CD4-positive, CD25-positive, alpha-beta regulatory T cell (primary cell): ENCODE data around the gene NHLRC3. TPM values are rescaled to one million over a fixed set of nuclear protein-coding genes. Genes with fewer than 3 reads are reported as not detected.

Experiments used
- ATAC-seq, 2 donors: fragments of 150-1000 bp; cut with Tn5 transposase; one replicate each; pipeline ENCODE4 v1.10.0; 2021; ENCODE audit warnings: low read depth in 2 of 2, moderate number of reproducible peaks in 2 of 2, moderate library complexity in 1 of 2
- DNase-seq, 3 donors: peaks; one replicate each; pipeline versions ENCODE4 v3.0.0 to v3.0.0-alpha.2; 2012 to 2022; ENCODE audit warnings: mixed read lengths in 1 of 3
- H3K27ac ChIP-seq: one replicate; pipeline ENCODE4 v1.7.0; 2013; ENCODE audit warnings: mild to moderate bottlenecking, low read length; ENCODE audit not compliant: insufficient read depth, poor library complexity, severe bottlenecking
- H3K27me3 ChIP-seq: one replicate; pipeline ENCODE4 v1.7.0; 2013; ENCODE audit warnings: low read length; ENCODE audit not compliant: control insufficient read depth, insufficient read depth
- H3K36me3 ChIP-seq: one replicate; pipeline ENCODE4 v1.7.0; 2013; ENCODE audit warnings: mild to moderate bottlenecking, low read length, moderate library complexity; ENCODE audit not compliant: control insufficient read depth, insufficient read depth
- H3K4me1 ChIP-seq: 2 replicates; pipeline ENCODE4 v1.7.0; 2013; ENCODE audit warnings: mild to moderate bottlenecking, low read length; ENCODE audit not compliant: insufficient read depth, control insufficient read depth, poor library complexity, severe bottlenecking
- H3K4me3 ChIP-seq: one replicate; pipeline ENCODE4 v1.7.0; 2013; ENCODE audit warnings: low read depth, mild to moderate bottlenecking, low read length, moderate library complexity
- H3K9me3 ChIP-seq, 2 experiments: 1 replicate in 1 of 2; 2 replicates in 1 of 2; pipeline ENCODE4 v1.7.0; 2013; ENCODE audit warnings: low read length in 2 of 2, mild to moderate bottlenecking in 1 of 2, moderate library complexity in 1 of 2; ENCODE audit not compliant: control insufficient read depth in 2 of 2
- H3K27ac Mint-ChIP-seq, 3 donors: one replicate each; pipeline ENCODE4 v1.8.0; 2020 to 2022; ENCODE audit warnings: mild to moderate bottlenecking in 3 of 3, mixed read lengths in 3 of 3, moderate library complexity in 2 of 3
- H3K27me3 Mint-ChIP-seq: one replicate; pipeline ENCODE4 v1.8.0; 2022; ENCODE audit warnings: mild to moderate bottlenecking, mixed read lengths
- H3K36me3 Mint-ChIP-seq: one replicate; pipeline ENCODE4 v1.8.0; 2020; ENCODE audit warnings: mixed read lengths
- H3K4me1 Mint-ChIP-seq, 4 donors: one replicate each; pipeline ENCODE4 v1.8.0; 2020 to 2022; ENCODE audit warnings: mixed read lengths in 4 of 4, mild to moderate bottlenecking in 1 of 4
- H3K4me3 Mint-ChIP-seq, 4 donors: one replicate each; pipeline ENCODE4 v1.8.0; 2020 to 2022; ENCODE audit warnings: mild to moderate bottlenecking in 4 of 4, mixed read lengths in 4 of 4, moderate library complexity in 3 of 4
- H3K9me3 Mint-ChIP-seq, 7 donors: one replicate each; pipeline ENCODE4 v1.8.0; 2020 to 2022; ENCODE audit warnings: mixed read lengths in 7 of 7, mild to moderate bottlenecking in 3 of 7, moderate library complexity in 2 of 7
- polyA plus RNA-seq, 4 donors: library from polyadenylated mRNA; unstranded; fragments of 300-500 nt; fragmentation: Illumina TruSeq; gene quantifications; one replicate each; pipeline ENCODE4 v1.2.3, GENCODE V29; 2021
- total RNA-seq: library from RNA; stranded (reverse); gene quantifications from one replicate; pipeline ENCODE4 v1.2.3, GENCODE V29; 2022

The NHLRC3 gene
- total and polyA plus RNA-seq, 5 donors from 2014 or later: 5.2 to 13.7 (median 6.8) TPM

DNA sequence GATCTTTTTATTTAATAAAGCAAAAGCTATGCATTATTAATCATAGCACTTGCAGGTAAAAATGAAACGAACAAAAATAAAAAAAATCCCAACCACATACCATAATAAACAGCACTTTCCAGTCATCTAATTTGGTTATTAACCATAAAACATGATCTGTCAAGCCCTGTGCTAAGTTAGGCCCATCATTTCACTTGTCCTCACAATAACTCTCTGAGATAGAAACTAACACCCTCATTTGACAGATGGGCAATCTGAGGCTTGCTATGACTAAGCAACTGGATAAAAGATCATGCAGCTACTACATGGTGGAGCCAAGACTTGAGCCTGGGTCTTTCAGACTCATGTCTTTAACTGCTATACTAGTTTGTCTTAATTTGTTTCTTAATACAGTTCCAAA is 22.2 kb upstream of the NHLRC3 start:
- no peaks in the 10 kb centered on the region for H3K27me3 Mint-ChIP-seq
- H3K4me3 ChIP-seq: no peak overlapping the region
- no peaks in the 10 kb centered on the region for H3K9me3 ChIP-seq
- H3K4me1 ChIP-seq: no peaks in the 10 kb centered on the region
- no peak for ATAC-seq
- no peaks in the 10 kb centered on the region for H3K9me3 Mint-ChIP-seq
- no peak overlapping the region for H3K4me3 Mint-ChIP-seq
- H3K4me1 Mint-ChIP-seq: peaks cover 2 to 6% (median 4%) of the 10 kb centered on the region in 4 donors
- peaks cover 57% of the 10 kb centered on the region for H3K36me3 ChIP-seq
- H3K27ac ChIP-seq: no peak overlapping the region
- H3K36me3 Mint-ChIP-seq: peaks cover 59% of the 10 kb centered on the region
- no peak for DNase-seq
- H3K27me3 ChIP-seq: no peaks in the 10 kb centered on the region
- H3K27ac Mint-ChIP-seq: peak overlapping the region in 1 of 3 donors; percentile 35

DNA sequence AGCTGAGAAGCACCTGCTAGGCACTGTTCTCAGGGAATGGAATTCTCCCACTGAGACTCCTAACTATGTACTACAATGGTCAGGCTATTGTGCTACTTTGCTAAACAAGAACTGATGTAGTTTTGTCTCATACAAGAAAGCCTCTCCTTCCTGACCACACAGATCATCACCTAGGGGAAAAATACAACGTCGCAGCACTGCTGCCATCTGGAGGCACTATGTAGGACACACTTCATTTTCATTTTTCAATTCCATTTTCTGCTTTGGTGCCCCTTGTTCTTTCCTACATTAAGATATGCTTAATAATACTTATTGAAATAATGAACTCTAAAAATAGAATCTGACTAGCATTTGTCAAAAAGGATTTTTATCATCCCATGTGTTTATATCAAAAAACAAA is 21.5 kb upstream of the NHLRC3 start:
- peak overlapping the region in 1 of 3 donors; percentile 35 for H3K27ac Mint-ChIP-seq
- peaks cover 2 to 6% (median 4%) of the 10 kb centered on the region in 4 donors for H3K4me1 Mint-ChIP-seq
- Histone ChIP-seq H3K27me3 (no peaks in the 10 kb centered on the region), H3K36me3 (peaks cover 56% of the 10 kb centered on the region), H3K9me3 (no peaks in the 10 kb centered on the region), H3K4me1 (no peaks in the 10 kb centered on the region), H3K27ac (no peak overlapping the region), H3K4me3 (no peak overlapping the region)
- H3K9me3 Mint-ChIP-seq: no peaks in the 10 kb centered on the region
- no peaks in the 10 kb centered on the region for H3K27me3 Mint-ChIP-seq
- no peak overlapping the region for H3K4me3 Mint-ChIP-seq
- ATAC-seq: peak in 1 of 2 donors; percentile 37
- peaks cover 61% of the 10 kb centered on the region for H3K36me3 Mint-ChIP-seq
- peak in 1 of 3 donors; percentile 57 for DNase-seq

DNA sequence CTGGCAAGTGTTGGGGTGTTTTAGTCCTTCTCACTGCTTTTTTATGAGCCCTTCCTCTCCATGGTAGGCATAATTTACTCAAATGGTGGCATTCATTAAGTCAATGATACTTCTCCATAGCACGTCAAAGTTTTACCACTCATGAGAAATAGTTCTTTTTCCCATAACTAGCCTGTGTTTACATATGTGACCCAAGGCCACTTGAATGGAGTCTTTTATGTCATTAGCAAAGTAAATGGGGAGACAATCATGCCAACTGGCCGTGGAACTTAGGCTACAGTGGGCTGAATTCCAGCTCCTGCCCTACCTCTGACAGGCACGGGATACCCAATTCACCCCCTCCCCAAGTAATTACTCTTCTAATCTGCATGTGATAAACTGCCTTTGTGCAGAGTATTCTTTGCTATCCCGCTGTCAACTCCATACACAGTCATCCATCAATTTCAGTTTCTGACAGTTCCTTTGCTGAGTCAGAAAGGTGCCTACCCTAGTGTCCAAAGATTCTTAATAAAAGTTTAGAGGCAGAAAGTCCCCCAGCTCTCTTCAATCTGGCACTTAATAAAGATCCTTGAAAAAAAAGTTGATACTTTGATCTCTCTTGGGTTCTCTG is 17.3 kb upstream of the NHLRC3 start:
- Histone ChIP-seq H3K9me3 (no peaks in the 10 kb centered on the region), H3K27ac (no peak overlapping the region), H3K36me3 (peaks cover 59% of the 10 kb centered on the region), H3K4me3 (no peak overlapping the region), H3K27me3 (no peaks in the 10 kb centered on the region), H3K4me1 (no peaks in the 10 kb centered on the region)
- H3K27me3 Mint-ChIP-seq: no peaks in the 10 kb centered on the region
- peaks cover 61% of the 10 kb centered on the region for H3K36me3 Mint-ChIP-seq
- no peaks in the 10 kb centered on the region for H3K9me3 Mint-ChIP-seq
- peaks cover 2 to 6% (median 4%) of the 10 kb centered on the region in 4 donors for H3K4me1 Mint-ChIP-seq
- ATAC-seq: no peak
- no peak for DNase-seq
- H3K27ac Mint-ChIP-seq: peak overlapping the region in 1 of 3 donors; percentile 2
- H3K4me3 Mint-ChIP-seq: no peak overlapping the region

DNA sequence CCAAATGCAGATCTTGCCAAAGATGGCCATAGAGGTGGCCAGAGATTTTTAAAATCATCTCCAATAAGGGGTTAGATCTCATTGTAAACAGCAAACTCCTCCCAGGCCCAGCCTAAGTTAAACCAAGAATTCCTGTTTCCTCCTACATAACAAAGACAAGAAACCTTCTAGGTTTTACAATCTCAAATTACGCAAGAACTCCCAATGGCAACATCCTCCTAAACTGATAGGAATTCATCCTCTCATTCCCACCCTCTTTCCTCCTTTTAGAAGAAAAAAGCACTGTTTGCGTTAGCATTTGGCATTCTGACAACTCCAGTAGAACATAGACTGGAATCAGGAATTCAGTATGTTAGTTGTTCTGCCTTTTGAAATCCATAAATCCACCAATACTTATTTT is 14.9 kb upstream of the NHLRC3 start:
- Histone ChIP-seq H3K36me3 (peaks cover 73% of the 10 kb centered on the region), H3K9me3 (no peaks in the 10 kb centered on the region), H3K4me3 (no peak overlapping the region), H3K4me1 (no peaks in the 10 kb centered on the region), H3K27ac (no peak overlapping the region), H3K27me3 (no peaks in the 10 kb centered on the region)
- Mint-ChIP-seq H3K4me3 (no peak overlapping the region), H3K27me3 (no peaks in the 10 kb centered on the region), H3K9me3 (no peaks in the 10 kb centered on the region), H3K4me1 (peaks cover 0 to 8% (median 6%) of the 10 kb centered on the region in 4 donors), H3K36me3 (peaks cover 61% of the 10 kb centered on the region), H3K27ac (no peak overlapping the region)
- no peak for DNase-seq
- ATAC-seq: no peak

DNA sequence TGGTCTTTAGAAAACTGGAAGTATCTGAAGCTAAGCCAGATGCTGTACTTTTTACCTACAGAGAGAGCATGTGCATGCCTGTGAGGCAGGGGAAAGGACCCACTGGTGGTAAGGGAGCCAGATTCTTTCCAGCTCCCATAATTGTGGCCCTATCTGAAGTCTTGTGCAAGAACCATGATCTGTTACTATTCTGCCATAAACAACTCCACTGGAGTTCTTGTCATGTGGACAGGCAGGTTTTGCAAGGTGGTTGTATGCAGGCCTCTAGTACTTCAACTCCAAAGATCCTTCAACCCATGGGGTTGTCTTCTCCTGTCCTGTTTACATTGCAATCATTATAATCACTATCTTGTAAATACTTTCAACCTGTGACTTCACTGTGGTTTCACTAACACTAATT is 14.5 kb upstream of the NHLRC3 start:
- Histone ChIP-seq H3K36me3 (peaks cover 74% of the 10 kb centered on the region), H3K27me3 (no peaks in the 10 kb centered on the region), H3K9me3 (no peaks in the 10 kb centered on the region), H3K4me3 (no peak overlapping the region), H3K27ac (no peak overlapping the region), H3K4me1 (no peaks in the 10 kb centered on the region)
- no peak for ATAC-seq
- no peaks in the 10 kb centered on the region for H3K9me3 Mint-ChIP-seq
- H3K27me3 Mint-ChIP-seq: no peaks in the 10 kb centered on the region
- no peak for DNase-seq
- peaks cover 0 to 8% (median 6%) of the 10 kb centered on the region in 4 donors for H3K4me1 Mint-ChIP-seq
- H3K36me3 Mint-ChIP-seq: peaks cover 58% of the 10 kb centered on the region
- H3K27ac Mint-ChIP-seq: no peak overlapping the region
- H3K4me3 Mint-ChIP-seq: no peak overlapping the region

DNA sequence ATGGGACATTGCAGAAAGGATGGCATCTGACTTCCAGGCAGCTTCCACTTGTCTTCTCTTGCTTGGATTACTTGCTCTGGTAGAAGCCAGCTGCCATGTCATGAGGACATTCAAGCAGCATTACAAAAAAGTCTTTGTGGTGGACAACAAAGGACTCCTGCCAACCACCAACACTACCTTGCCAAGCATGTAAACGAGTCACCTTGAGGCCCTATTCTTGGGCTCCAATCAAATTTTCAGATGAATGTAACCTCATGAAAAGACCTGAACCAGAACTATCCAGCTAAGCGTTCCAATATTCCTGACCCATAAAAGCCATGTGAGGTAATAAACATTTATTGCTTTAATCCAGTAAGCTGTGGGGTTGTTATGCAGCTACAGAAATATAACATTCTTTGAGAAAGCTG is 12.8 kb upstream of the NHLRC3 start:
- H3K36me3 Mint-ChIP-seq: peaks cover 51% of the 10 kb centered on the region
- H3K27ac ChIP-seq: no peak overlapping the region
- DNase-seq: no peak

DNA sequence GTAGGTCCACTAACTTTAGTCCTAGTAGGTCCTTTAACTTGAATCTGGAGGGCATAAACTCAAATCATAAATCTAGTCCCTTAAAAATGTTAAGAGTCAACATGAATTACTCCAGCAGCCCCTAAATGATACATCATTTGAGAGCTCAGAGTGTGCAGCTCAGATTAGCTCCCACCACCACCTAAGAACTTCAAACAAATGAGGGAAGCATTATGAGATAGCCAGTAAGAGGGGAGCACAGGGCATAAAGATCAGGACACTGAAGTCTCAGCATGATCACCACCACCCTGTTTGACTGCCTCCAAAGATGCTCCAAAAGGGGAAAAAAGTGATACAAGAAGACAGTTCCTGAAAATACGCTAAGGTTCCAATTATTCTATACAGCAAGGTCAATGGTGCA is 6.1 kb upstream of the NHLRC3 start:
- Histone ChIP-seq H3K27me3 (no peaks in the 10 kb centered on the region), H3K4me3 (no peak overlapping the region), H3K36me3 (peaks cover 32% of the 10 kb centered on the region), H3K9me3 (no peaks in the 10 kb centered on the region), H3K4me1 (peaks cover 33% of the 10 kb centered on the region), H3K27ac (no peak overlapping the region)
- Mint-ChIP-seq H3K4me1 (peaks cover 27 to 59% (median 45%) of the 10 kb centered on the region in 4 donors), H3K36me3 (peaks cover 5% of the 10 kb centered on the region), H3K9me3 (no peaks in the 10 kb centered on the region), H3K27ac (peak overlapping the region in 2 of 3 donors; percentile 31 to 76), H3K4me3 (peak overlapping the region in 1 of 4 donors; percentile 35), H3K27me3 (no peaks in the 10 kb centered on the region)
- ATAC-seq (no peak), DNase-seq (no peak)

More for the DNA sequence above, 12.8 kb upstream of the NHLRC3 start:
- H3K9me3 ChIP-seq: no peaks in the 10 kb centered on the region
- H3K27me3 ChIP-seq: no peaks in the 10 kb centered on the region
- Mint-ChIP-seq H3K9me3 (no peaks in the 10 kb centered on the region), H3K27me3 (no peaks in the 10 kb centered on the region), H3K4me3 (no peak overlapping the region), H3K27ac (peak overlapping the region in 2 of 3 donors; percentile 25 to 44), H3K4me1 (peaks cover 3 to 8% (median 6%) of the 10 kb centered on the region in 4 donors)
- H3K36me3 ChIP-seq: peaks cover 85% of the 10 kb centered on the region
- no peaks in the 10 kb centered on the region for H3K4me1 ChIP-seq
- no peak overlapping the region for H3K4me3 ChIP-seq
- ATAC-seq: no peak

DNA sequence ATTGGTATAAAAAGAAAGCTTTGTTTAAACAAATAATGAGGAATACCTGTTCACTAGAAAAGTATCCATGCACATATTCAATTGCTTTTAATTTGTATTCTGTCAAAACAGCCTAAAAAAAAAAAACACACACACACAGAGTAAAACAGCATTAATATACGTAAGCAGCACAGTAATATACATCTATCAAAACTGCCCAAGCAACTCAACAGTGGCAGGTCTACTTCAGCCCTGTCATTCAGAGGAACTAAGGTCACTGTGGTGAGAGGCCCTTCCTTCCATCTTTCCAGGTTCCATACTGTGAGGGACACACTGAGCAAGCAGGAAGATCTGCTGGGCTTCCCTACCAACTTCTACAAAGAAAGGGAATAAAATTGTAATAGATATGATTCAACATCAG is 4.2 kb upstream of the NHLRC3 start:
- ATAC-seq (no peak), DNase-seq (no peak)
- H3K27ac Mint-ChIP-seq: peak overlapping the region in 2 of 3 donors; percentile 49 to 73
- H3K9me3 Mint-ChIP-seq: no peaks in the 10 kb centered on the region
- H3K4me1 ChIP-seq: peaks cover 39% of the 10 kb centered on the region
- peaks cover 30 to 66% (median 40%) of the 10 kb centered on the region in 4 donors for H3K4me1 Mint-ChIP-seq
- H3K4me3 ChIP-seq: peak overlapping the region; percentile 99
- H3K36me3 Mint-ChIP-seq: no peaks in the 10 kb centered on the region
- H3K4me3 Mint-ChIP-seq: peak overlapping the region; percentile 39 to 99 (median 74)
- H3K27me3 Mint-ChIP-seq: no peaks in the 10 kb centered on the region
- peaks cover 13% of the 10 kb centered on the region for H3K36me3 ChIP-seq
- no peak overlapping the region for H3K27ac ChIP-seq
- no peaks in the 10 kb centered on the region for H3K27me3 ChIP-seq
- no peaks in the 10 kb centered on the region for H3K9me3 ChIP-seq
